CD1c-positive myeloid dendritic cell (primary cell): ENCODE results near the gene RNF8.
"Not testable (repeated sequence)": the region's sequence is repeated elsewhere in the genome, so short reads cannot be mapped to it uniquely, and the experiment has no call there.

Source experiments
- DNase-seq: peaks from one replicate; pipeline ENCODE4 v3.0.0-alpha.2; 2016; ENCODE audit errors: extremely low spot score

The RNF8 gene

GRCh38 chr6:37443216-37443542, 89.4 kb downstream of the RNF8 start:
- DNase-seq = not testable (repeated sequence)
